ENCODE measurements around the gene TNS3. TPM values are rescaled to one million over a fixed set of nuclear protein-coding genes. Genes with fewer than 3 reads are reported as not detected.

TNS3 gene
- total RNA-seq, 1 donor from 2014 or later = 168 TPM

GRCh38 chr7:47358944-47359588 lies 222.8 kb downstream of the TNS3 start:
- ATAC-seq (no peak), DNase-seq (no peak)
- Histone ChIP-seq H3K4me1 (no peaks in the 10 kb centered on the region), H3K9me3 (no peaks in the 10 kb centered on the region), H3K36me3 (peaks cover 7% of the 10 kb centered on the region), H3K27me3 (no peaks in the 10 kb centered on the region), H3K27ac (no peak overlapping the region), H3K4me3 (no peak overlapping the region)
- no peak for TF ChIP-seq CTCF (IDR thresholded peaks at IDR 0.05)
- intact Hi-C loops (cut with DNase I) = no loop called here

- H3K27me3 ChIP-seq = no peaks in the 10 kb centered on the region
- H3K36me3 ChIP-seq = peaks cover 2% of the 10 kb centered on the region
- TF ChIP-seq CTCF (IDR thresholded peaks at IDR 0.05) = no peak
- ATAC-seq (no peak), DNase-seq (no peak)
- H3K4me3 ChIP-seq = no peak overlapping the region
- H3K27ac ChIP-seq = no peak overlapping the region
- H3K4me1 ChIP-seq = no peaks in the 10 kb centered on the region
- intact Hi-C loops (cut with DNase I) = no loop called here
- no peaks in the 10 kb centered on the region for H3K9me3 ChIP-seq
Measured at GRCh38 chr7:47358357-47358756, 223.6 kb downstream of the TNS3 start.

- H3K9me3 ChIP-seq = no peaks in the 10 kb centered on the region
- intact Hi-C loops (cut with DNase I) = no loop called here
- TF ChIP-seq CTCF (IDR thresholded peaks at IDR 0.05) = no peak
- ATAC-seq = no peak
- no peak overlapping the region for H3K27ac ChIP-seq
- no peaks in the 10 kb centered on the region for H3K27me3 ChIP-seq
- no peaks in the 10 kb centered on the region for H3K4me1 ChIP-seq
- DNase-seq = no peak
- no peak overlapping the region for H3K4me3 ChIP-seq
- peaks cover 1% of the 10 kb centered on the region for H3K36me3 ChIP-seq
Measured at GRCh38 chr7:47357863-47358262, 224.0 kb downstream of the TNS3 start.

GRCh38 chr7:47357361-47357760 lies 224.6 kb downstream of the TNS3 start:
- no peak for ATAC-seq
- Histone ChIP-seq H3K4me1 (no peaks in the 10 kb centered on the region), H3K27me3 (no peaks in the 10 kb centered on the region), H3K4me3 (no peak overlapping the region), H3K36me3 (peaks cover 6% of the 10 kb centered on the region), H3K27ac (no peak overlapping the region), H3K9me3 (no peaks in the 10 kb centered on the region)
- intact Hi-C loops (cut with DNase I) = no loop called here
- no peak for TF ChIP-seq CTCF (IDR thresholded peaks at IDR 0.05)
- no peak for DNase-seq

- H3K27ac ChIP-seq = no peak overlapping the region
- H3K27me3 ChIP-seq = no peaks in the 10 kb centered on the region
- no peak for ATAC-seq
- no peak overlapping the region for H3K4me3 ChIP-seq
- intact Hi-C loops (cut with DNase I) = no loop called here
- H3K9me3 ChIP-seq = no peaks in the 10 kb centered on the region
- no peak for DNase-seq
- H3K36me3 ChIP-seq = peaks cover 7% of the 10 kb centered on the region
- no peak for TF ChIP-seq CTCF (IDR thresholded peaks at IDR 0.05)
- no peaks in the 10 kb centered on the region for H3K4me1 ChIP-seq
Measured at GRCh38 chr7:47356261-47356660, 225.7 kb downstream of the TNS3 start.

GRCh38 chr7:47355684-47356083 lies 226.2 kb downstream of the TNS3 start:
- no peak overlapping the region for H3K27ac ChIP-seq
- H3K9me3 ChIP-seq = no peaks in the 10 kb centered on the region
- peaks cover 7% of the 10 kb centered on the region for H3K36me3 ChIP-seq
- no peak for ATAC-seq
- no peaks in the 10 kb centered on the region for H3K27me3 ChIP-seq
- no peaks in the 10 kb centered on the region for H3K4me1 ChIP-seq
- intact Hi-C loops (cut with DNase I) = no loop called here
- no peak overlapping the region for H3K4me3 ChIP-seq
- TF ChIP-seq CTCF (IDR thresholded peaks at IDR 0.05) = no peak
- no peak for DNase-seq
